Fibroblast of upper back skin (primary cell): ENCODE measurements around the gene BMAL1.

Experiments used
- DNase-seq: peaks from one replicate; pipeline ENCODE4 v3.0.0-alpha.2; 2013

Gene BMAL1

DNA sequence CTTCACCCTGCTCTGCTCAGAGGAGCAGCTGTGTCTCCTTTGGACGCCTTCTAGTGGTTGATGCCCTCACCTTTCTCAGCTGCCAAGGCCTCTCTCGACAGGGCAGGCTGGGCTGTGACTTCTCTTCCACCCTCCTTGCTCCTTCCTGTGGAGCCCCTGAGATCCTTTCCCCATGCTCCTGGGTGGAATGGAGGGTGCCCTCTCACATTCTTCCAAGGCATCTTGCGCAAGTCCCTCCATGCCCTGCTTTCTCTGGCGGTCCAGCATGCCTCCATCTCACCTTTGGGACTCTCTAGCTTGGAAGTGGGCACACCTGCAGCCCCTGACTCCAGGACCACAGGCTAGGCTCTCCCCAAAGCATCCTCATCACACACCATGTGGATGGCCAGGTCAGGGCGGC lies 68.9 kb downstream of the BMAL1 start:
- no peak for DNase-seq

DNA sequence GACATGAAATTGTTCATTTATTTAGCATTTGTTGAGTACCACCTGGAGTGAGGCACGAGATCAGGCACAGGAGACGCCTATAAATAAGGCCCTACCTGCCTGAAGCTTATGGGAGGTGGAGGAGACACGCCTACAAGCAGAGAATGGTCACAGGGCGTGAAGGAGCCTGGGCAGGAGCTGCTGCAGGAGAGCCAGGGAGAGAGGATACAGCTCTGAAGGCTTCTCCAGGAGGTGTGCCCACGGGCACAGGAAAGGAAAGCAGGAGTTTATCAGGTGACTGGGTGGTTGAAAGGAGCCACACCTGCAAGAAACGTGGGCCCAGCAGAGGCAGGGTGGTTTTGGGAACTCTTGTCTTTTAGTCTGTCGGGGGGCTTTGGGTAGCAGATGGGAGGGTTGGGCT lies 70.3 kb downstream of the BMAL1 start:
- DNase-seq, result no peak

DNA sequence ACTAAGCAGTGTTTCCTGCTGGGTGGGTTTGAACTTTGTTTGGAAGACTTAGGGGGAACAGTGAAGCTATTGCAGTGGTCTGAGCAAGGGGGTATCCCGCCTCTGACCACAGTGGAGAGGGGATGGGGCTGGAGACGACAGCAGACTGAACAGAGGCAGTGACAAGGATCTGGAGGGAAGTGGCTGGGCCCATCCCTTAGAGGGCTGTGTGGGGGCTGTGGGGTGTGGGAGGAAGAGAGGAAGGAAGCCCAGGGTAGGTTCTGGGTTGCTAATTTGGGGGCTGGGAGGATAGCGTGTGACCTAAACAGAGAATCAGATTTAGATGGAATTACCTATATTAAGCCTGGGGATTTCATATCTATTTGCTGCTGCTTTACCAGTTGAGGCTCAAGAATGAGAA lies 70.7 kb downstream of the BMAL1 start:
- no peak for DNase-seq

DNA sequence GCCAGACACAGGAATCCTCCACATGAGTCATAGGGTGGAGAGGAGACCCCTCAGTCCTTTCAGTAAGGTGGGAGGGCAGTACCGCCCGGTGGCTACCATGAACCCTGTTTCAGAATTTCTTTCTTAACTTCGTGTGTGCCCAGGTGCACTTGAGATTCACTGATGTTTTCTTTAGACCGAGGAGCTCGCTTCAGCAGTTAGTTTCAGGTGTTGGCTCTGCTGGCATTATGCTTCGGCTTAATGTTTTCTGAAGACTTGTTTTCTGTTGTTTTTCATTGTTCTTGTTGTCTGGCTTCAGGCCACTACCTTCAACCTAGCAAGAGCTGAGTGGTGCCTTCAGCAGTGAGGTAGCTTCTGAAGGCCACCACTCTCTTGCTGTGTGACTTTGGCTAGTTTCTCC lies 71.5 kb downstream of the BMAL1 start:
- no peak for DNase-seq

DNA sequence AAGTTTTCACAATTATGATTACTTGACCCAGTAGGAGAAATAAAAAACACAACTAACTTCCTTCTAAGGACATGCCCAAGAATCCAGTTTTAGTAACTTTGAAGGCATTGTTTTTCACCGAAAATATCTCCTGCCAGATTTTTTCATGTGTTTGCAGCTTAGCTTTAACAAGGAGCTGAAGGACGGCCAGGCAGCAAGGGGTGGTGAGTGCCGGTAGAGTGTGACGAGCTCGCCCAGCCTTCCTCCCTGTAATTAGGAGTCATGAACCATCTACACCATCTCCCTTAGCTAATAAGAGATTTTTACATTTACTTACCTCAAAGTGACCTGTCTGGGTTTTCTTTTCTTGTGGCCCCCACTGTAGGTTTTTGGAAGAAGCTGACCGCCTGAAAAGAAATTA lies 72.0 kb downstream of the BMAL1 start:
- DNase-seq, result no peak

DNA sequence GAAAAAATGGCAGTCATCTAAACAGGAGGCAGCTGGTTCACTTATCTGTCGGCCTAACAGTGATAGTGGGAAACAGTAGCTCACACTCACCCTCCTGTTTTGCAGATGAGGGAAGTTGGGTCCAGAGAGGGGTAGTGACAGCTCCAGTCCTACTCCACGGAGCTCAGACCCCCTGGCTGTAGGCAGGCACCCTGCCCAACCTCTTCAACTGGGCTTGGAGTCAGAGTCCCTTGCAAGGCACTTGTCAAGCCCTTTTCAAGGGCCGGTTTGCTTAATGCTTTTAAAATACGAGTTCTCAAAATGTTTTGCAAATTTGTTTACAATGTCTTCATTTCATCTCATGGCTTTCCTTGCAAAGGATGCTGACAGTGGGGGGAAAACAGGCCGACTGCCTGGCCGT lies 75.1 kb downstream of the BMAL1 start:
- DNase-seq, result no peak

DNA sequence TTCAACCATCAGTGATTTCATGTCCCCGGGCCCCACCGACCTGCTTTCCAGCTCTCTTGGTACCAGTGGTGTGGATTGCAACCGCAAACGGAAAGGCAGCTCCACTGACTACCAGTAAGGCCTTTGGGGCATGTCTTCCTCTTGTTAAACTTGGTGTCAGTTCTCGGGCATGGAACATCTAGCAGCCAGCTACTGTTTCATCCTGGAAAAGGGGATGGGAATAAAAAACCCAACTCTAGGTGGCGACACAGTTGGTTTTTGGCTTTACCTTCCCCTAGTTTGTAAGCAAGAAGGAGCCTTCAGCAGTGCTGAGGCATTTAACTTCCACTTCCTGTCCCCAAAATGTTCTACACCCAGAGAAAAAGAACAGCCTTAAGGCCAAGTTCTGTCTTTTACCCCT lies 76.7 kb downstream of the BMAL1 start:
- DNase-seq, result no peak

DNA sequence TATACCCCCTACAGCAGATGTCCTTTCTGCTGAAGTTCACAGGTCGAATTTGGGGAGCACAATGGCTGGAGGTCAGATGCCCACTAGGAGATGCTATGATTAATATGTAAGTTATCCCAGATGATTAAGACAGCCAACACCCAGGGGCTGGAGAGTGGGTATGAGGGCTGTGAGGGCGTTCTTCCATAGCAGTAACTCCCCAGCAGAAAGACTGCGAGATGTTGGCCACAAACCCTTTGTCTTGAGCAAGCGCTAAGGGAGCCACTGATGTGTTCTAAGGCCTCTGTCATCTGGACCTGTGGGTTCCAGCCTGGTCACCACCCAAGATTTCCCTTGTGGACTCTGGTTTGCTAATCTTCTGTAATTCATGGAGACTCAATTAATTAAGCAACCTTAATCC lies 77.6 kb downstream of the BMAL1 start:
- DNase-seq, result no peak

DNA sequence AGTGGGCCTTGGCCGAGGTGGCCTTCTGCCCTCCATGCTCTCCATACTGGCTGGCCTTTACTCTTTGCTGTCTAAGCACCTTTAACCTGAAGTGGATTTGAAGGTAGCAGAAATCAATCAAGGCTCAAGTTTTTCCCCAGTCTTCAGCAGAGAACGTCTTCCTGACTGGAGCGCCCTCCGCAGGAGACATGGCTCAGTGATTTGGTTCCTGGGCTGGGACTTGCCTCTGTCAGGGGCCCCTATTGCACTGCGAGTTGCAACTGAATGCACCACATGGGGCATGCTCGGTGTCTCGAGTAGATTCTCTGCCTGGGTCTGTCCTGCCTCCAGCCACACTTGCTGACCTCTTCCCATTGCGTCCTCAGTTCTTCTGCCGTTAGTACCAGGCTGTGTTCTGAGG lies 79.6 kb downstream of the BMAL1 start:
- DNase-seq, result no peak

DNA sequence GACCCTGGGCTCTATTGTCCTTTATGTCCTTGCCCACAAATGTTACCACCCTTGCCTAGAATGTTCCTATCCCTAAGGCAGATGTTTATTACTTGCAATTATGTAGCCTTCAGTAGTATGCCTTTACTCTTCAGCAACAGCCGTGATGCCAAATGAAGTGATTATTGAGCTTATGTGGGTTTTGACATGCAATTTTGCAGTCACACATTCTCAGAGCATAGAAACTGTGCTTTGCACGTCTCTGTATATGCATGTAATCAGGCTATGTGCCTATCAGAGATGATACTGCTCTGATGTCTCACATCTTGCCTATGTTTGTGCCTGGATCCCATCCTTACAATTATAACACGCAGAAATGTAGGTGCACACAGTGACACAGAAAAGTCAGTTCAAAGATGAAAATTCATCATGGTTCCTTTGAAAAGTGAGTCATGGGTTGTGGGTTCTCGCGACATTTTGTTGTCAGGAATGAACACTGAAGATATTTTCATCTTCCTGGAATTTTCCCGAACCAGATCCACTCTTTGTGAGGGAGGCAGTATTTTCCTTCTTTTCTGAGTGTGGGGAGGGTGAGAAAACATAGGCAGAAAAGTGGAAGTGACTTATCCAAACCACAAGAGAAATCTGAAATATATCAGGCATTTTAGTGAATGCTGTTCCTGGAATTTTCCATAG lies 81.1 kb downstream of the BMAL1 start:
- peak; percentile 77 for DNase-seq

DNA sequence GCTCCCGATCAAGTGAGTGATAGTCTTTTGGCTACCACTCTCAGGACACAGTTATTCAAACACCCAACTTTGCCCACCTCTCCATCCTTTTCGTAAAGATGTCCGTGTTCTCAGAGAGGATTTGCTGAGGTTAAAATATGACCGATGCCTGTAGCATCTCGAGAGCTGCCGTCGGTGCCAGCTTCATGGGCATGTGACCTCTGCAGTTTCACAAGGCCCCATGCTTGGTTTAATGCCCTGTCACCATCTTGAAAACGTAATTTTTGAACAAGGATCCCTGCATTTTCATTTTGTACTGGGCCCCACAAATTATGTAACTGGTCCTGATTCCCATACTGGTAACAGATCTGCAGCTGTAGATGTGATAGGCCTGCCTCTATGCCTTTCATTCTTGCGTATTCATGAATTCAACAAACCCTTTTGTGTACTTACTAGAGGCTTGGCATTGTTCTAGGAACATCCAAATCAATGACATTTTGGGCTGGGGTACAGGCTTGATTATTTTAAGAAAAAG lies 85.1 kb downstream of the BMAL1 start:
- DNase-seq, result no peak

DNA sequence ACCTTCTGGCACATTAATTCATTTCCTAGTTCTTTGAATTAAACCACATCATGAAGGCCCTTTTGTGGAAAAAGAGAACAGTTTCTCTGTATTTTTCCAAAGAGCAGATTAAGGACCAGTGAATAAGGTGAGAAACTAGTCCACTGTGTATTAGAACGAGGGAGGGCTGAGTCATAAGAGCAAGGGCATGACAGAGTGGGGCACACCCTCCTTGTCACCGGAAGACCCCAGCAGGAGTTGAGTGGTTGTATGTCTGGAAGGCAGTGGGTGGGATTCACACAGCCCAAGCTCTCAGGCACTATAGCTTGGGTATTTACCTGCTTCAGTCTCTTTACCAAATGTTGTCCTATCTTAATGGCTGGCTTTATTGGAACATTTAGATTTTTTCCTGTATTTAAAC lies 86.8 kb downstream of the BMAL1 start:
- no peak for DNase-seq

DNA sequence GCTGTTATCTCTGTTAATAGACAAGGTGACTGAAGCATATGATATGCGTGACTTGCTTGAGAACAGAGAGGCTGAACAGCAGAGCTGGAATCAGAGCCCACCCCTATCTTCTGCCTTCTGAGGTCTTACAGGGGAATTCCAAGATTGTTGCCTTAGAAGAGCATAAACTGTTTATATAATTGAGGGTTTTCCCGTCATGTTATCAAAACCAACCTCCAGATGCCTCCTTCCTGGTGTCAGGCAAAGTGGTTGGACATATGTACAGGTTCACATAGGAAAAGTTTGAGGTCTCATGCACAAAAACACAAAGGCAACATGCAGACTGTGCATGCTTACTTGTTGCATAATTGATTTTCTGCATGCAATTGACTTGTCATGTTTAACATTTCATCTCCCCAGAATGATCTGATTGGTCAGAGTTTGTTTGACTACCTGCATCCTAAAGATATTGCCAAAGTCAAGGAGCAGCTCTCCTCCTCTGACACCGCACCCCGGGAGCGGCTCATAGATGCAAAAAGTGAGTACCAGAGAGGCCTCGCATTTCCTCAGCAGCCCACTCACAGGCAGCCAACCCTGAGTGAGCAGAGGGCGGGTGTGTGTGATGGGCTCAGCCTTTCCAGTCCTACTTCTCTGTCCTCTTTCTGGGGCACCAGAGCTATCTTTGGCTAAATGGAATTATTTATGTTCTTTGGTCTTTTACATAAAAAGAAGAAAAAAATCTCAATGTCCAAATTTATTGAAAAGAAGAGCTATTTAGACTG lies 88.9 kb downstream of the BMAL1 start:
- no peak for DNase-seq

DNA sequence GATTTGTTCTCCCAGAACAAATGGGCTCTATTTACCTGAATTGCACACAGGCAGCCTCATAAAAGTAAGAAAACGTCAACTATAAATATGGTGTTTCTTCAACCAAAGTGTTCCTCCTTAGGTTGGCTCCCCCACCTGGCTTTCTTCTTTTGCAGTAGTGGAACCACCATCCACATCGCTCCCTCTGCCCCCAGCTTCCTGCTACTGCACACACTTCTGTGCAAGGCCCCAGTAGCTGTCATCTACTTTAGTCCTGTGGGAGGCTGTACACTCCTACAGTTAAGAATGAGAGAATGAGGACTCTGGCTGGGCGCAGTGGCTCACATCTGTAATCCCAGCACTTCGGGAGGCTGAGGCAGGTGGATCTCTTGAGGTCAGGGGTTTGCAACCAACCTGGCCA lies 89.5 kb downstream of the BMAL1 start:
- no peak for DNase-seq

DNA sequence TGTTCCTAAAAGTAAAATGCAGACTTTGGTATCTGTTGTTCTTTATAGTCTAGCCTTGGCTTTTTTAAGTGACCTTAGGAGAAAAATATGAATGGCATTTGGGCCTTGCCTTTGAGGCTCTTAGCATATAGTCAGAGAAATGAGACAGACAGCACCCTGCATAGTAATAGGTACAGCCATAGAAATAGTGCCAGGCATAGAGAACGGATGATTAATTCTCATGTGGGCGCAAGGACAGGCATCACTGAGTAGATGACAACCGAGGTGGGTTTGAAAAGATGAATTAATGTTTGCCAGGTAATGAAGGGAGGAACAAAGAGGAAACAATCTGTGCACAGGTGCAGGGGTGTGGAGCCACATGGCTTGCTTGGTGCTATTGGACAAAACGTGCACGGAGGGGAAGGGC lies 90.5 kb downstream of the BMAL1 start:
- DNase-seq, result peak; percentile 60

DNA sequence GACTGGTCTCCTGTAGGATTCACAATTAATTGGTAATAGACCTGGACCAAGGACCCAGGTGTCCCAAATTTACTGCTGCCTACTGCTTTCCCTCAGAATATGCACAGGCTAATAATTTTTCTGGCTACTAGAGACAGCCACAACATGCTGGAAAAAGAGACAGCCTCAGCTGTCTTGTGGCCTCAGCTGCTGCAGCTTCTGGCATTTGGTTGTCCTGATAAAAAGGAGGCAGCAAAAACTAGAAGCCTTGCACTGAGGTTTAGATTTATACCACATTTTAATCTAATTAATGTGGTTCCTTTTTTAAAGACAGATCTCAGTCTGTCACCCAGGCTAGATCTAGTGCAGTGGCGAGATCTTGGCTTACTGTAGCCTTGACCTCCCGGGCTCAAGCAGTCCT lies 95.6 kb downstream of the BMAL1 start:
- no peak for DNase-seq

DNA sequence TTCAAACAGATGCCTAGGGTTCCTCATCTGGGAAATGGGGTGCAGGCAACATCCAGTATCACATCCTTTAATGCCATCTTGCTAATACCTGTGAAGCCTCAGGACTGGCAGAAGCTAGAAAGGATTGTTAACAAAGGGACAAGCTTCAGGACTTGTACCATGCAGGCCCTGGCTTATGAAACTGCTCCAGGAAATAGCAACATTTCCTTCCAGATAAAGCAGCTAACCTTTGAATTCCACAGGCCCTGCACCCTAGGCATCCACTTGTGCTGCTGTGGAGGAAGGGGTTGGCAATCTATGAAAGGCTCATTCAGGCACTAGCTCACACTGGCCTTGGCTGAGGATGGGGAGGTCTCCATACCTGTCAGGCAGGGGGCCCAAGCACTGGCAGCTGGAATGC lies 98.2 kb downstream of the BMAL1 start:
- DNase-seq, result no peak

DNA sequence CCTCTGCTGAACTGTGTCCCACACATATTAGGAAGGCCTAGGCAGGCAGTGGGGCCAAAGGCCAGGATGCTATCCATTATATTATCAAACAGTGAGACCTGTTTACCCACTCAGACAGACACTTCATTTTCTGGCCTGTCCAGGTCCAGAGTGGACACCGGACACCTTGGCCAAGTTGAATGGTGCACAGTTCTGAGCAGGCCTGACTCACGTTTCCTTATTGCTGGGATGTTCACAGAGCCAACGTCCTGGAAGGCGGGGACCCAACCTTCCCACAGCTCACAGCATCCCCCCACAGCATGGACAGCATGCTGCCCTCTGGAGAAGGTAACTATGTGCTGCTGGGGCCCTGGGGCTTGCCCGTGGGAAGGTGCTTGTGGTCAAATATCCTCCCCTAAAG lies 98.8 kb downstream of the BMAL1 start:
- no peak for DNase-seq

DNA sequence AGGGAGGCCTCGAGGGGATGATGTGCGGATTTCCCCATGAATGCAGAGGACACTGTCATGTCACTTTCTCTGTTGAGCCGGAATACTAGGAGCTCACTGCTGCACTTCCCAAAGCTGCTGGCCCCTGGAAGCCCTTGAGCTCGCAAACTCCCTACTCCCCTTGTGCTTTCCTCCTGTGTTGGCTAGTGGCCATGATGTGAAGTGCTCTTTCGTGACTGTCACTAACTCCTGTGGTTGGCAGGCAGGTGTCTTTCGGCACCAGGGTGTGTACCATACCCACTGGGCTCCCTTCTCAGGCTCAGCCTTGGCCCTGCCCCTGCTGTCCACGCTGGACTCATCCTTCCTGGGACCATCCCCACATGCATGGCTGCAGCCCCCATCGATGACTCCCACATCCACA lies 99.2 kb downstream of the BMAL1 start:
- DNase-seq, result no peak

DNA sequence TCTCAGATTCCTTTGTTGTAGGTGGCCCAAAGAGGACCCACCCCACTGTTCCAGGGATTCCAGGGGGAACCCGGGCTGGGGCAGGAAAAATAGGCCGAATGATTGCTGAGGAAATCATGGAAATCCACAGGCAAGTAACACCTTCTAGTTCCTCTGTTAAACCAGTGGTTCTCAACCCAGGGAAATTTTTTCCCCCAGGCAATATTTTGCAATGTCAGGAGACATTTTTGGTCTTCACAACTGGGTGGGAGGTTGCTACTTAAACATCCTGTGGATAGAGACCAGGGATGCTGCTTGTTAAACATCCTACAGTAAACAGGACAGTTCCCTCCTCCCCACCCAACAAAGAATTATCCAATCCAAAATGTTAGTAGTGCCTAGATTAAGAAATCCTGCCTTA lies 100.7 kb downstream of the BMAL1 start:
- no peak for DNase-seq

DNA sequence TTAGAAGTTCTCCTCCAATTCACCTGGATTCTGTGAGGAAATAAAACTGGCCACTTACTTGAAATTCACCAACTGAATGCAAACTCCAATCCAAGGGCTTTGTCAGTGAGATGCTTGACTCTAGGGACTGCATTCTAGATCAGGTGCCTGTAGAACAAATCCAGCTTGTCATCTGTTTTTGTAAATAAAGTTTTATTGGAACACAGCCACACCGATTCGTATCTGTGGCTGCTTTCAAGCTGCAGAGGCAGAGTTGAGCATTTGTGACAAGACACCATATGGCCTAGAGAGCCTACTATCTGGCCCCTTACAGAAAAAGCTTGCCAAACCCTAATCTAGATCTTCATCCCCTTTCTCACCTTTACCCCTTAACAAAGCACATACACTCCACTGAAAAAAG lies 103.1 kb downstream of the BMAL1 start:
- DNase-seq, result no peak

DNA sequence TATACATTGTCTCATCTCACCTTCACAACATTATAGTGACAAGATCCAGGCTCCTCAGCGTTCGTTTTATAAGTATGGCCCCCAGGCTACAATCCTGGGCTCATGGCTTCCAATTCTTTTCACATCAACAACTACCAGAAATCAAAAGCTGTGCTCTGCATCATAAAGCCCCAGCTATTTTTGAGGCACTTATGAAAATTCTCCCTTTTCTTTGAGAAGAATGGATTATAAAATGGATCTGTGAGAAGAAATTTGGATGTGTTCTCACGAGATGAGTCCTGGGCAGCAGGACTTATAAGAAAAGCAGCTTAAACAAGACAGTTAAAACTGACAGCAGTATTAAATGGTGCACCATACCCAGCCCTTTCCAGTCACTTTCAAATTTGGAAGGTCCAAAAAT lies 105.2 kb downstream of the BMAL1 start:
- no peak for DNase-seq

DNA sequence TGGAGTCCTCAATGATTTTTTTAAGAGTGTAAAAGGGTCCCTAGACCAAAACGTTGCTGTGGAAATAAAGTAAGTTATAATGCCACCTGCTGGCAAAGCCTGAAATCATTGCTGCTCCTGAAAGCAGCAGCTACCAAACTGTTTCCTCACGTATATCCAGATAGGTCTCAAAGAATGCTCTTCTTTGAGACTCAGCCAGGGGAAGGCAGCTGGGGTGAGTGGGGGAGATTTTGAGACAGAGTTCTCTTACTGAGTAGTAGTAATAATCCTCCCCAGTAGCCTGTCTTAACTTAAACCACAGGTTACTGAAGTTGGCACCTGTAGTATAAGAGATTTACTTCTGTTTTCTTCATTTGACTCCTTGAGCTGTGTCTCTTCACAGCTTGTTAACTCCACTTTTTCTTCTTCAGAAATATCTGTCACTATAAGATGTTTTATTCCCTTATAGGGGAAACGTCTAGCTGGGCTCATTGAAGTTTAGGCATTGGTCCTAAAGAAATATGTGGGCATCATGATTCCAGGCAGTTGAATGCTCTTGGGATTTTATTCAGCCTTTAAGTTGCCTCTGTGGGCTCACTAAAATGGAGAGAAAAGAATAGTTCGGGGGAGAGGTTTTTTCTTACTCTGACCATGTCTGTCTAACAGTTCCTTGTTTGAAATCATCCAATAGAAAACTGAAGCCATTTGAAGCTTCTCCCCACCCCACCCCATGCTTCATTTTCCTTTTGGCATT lies 107.5 kb downstream of the BMAL1 start:
- peak; percentile 67 for DNase-seq

DNA sequence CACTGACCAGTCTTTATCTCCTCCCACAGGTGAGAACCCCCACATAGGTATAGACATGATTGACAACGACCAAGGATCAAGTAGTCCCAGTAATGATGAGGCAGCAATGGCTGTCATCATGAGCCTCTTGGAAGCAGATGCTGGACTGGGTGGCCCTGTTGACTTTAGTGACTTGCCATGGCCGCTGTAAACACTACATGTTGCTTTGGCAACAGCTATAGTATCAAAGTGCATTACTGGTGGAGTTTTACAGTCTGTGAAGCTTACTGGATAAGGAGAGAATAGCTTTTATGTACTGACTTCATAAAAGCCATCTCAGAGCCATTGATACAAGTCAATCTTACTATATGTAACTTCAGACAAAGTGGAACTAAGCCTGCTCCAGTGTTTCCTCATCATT lies 109.0 kb downstream of the BMAL1 start:
- no peak for DNase-seq
